DMS53 treated with DMSO at 0.1 percent for 48 hours (cell line): ENCODE data around the gene TIGAR.
A peak's percentile ranks its signal among the peaks of the same experiment; 100 is the strongest.

Source experiments
- DNase-seq: peaks from one replicate; lab custom pipeline; 2025; ENCODE audit not compliant: unreplicated experiment; lab: John Stamatoyannopoulos, UW

TIGAR gene

DNA sequence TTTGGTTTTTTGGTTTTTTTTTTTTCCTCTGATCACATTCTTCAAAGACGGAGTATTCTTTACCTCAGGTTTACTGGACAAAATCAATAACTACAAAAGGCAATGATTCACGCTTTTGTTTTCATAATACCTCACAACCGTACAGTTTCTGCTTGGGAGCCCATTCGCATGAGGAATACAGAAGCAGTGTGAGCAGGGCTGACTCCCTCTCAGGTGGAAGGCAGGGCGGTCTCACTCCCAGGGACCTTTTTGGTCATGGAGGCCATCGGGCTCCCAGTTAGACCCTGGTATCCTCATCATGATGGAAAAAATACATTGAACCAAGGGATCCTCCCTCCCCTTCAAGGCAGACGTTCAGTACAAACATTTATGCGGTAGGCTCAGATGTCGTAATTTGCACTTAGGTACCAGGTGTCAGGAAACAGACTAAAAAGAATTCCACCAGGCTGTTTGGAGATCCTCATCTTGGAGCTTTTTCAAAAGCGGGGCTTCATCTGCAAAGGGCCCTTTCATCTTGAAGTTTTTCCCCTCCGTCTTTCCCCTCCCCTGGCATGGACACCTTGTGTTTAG lies 19.0 kb upstream of the TIGAR start:
- no peak for DNase-seq

- no peak for DNase-seq
Observed at GRCh38 chr12:4302881-4303280, 18.1 kb upstream of the TIGAR start.

DNA sequence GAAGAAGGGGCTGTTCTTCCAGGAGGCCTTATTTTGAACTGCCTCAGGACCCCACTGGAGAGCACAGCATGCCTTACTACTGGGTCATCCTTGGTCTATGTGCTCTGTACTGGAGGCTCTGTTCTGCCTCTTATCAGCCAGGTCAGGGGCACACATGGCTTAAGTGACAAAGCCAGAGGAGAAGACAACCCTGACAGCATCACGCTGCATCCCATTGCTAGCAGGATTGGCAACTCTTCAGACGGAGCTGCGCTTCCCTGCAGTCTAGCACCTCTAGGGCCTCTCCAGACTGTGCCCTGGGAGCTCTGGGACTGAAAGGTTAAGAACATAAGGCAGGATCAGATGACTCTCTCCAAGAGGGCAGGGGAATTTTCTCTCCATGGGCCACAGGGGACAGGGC lies 17.3 kb upstream of the TIGAR start:
- DNase-seq, result no peak

DNA sequence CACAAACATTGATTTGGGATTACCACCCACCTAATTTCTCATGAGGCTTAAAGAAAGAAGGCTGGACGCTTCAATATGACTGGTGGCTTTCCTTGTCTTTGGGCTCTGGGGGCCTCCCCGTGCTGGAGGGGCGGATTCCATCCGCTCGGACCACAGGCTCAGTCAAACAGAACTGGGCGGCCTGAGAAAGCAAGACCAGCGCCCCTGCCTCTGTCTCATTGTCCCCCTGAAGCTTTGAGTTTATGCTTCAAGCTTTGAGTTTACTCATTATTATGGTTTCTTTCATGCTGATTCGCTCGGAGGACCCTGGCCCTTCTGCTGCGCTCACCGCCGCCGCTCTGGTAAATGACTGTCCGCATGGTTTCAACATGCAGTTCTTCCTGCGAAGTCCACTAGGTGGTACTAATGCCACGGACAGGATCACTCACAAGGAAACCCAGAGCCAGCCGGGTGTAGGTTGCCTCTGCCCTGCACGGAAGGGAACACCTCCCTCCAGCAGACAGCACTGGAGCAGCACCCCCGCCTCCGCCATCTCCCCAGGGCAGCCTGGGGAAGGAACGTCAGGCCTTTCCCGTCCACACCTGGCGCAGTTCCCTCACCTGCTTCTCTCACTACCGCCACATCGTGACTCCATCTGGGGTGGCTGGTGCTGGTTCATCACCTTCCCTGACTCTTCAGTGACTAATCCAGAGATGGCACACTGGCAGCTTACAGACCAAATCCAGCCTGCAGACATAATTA lies 13.2 kb upstream of the TIGAR start:
- DNase-seq, result peak; percentile 100

GRCh38 chr12:4308334-4308950 lies 12.6 kb upstream of the TIGAR start:
- no peak for DNase-seq

GRCh38 chr12:4311776-4312175 lies 9.2 kb upstream of the TIGAR start:
- DNase-seq, result no peak

- no peak for DNase-seq
Observed at GRCh38 chr12:4312251-4312650, 8.8 kb upstream of the TIGAR start.

GRCh38 chr12:4320497-4320852 lies 538 bp upstream of the TIGAR start:
- DNase-seq, result peak; percentile 100

GRCh38 chr12:4322726-4323125 lies 1.7 kb downstream of the TIGAR start:
- DNase-seq, result no peak

GRCh38 chr12:4323396-4323795 lies 2.4 kb downstream of the TIGAR start:
- DNase-seq, result no peak

DNA sequence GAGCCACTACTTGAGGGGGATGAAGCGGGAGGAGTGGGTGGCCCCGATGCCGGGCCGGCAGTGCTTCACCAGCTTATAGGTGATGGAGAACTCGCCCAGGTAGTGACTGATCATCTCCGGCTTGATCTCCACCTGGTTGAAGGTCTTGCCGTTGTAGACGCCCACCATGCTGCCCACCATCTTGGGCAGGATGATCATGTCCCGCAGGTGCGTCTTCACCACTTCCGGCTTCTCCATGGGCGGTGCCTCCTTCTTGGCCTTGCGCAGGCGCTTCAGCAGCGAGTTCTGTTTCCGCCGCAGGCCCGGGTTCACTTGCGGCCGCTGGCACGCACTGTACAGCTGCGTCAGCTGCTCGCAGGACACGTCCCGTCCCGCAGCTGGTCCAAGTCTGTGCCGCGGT lies 3.4 kb downstream of the TIGAR start:
- DNase-seq, result no peak

- DNase-seq, result no peak
Observed at GRCh38 chr12:4325966-4326365, 5.0 kb downstream of the TIGAR start.

GRCh38 chr12:4327293-4327692 lies 6.3 kb downstream of the TIGAR start:
- DNase-seq, result no peak

- DNase-seq, result no peak
Observed at GRCh38 chr12:4330203-4330602, 9.2 kb downstream of the TIGAR start.

DNA sequence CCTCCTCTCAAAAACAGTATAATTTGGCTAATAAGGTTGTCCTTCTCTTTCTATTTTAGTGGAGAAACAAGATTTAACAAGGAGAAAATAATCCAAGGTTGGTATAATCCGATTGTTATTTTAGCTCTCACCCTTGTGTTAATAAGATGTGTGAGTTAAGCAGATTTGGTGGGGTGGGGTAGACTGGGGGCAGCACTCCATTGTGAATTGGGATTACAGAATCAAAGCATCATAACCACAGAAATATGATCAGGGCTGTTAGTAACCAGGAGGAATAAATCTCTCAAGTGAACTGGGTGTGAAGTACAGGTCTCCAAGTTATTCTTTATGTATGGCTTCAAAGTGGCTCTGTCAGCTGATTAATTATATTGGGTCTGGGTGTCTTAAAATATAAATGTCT lies 10.2 kb downstream of the TIGAR start:
- no peak for DNase-seq

DNA sequence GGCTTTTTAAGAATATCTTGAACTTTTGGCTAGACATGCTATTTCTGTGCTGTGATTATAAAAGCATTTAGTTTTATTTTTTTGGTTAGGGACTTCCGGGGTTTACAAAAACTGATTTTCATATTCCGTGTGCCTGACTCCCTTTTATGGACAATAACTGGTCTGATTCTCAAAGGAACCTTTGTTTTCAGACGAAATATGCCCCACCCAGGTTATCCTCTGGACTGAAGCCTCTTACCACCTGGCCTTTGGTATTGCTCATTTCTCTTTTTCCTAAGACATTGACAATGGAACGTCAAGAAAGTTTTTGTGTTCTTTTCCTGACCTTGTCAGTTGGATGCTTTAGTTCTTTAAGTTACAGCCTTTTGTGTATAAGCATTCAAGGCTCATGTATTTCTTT lies 10.8 kb downstream of the TIGAR start:
- no peak for DNase-seq

DNA sequence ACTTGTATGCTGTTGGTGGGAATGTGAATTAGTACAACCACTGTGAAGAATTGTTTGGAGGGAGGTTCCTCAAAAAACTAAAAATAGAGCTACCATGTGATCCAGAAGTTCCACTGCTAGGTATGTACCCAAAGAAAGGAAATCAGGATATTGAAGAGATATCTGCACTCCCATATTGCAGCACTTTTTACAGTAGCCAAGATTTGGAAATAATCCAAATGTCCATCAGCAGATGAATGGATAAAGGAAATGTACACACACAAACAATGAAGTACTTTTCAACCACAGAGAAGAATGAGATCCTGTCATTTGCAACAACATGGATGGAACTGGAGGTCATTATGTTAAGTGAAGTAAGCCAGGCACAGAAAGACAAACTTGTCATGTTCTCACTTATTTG lies 25.9 kb downstream of the TIGAR start:
- DNase-seq, result no peak

GRCh38 chr12:4353785-4354208 lies 32.8 kb downstream of the TIGAR start:
- peak; percentile 99 for DNase-seq

GRCh38 chr12:4355156-4356040 lies 34.4 kb downstream of the TIGAR start:
- no peak for DNase-seq

GRCh38 chr12:4356041-4356327 lies 35.0 kb downstream of the TIGAR start:
- peak; percentile 89 for DNase-seq

DNA sequence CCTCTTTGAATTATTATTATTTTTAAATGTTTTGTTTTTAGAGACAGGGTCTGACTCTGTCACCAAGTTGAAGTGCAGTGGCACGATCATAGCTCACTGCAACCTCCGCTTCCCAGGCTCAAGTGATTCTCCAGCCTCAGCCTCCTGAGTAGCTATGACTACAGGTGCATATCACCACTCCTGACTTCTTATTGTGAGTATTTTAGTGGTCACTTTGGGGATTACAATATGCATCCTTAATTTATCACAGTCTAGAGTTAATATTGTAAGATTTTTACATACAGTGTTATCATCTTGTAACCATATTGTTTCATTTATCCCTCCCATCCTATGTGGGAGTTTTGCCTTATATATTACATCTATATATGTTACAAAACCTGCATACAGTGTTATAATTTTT lies 45.1 kb downstream of the TIGAR start:
- no peak for DNase-seq

DNA sequence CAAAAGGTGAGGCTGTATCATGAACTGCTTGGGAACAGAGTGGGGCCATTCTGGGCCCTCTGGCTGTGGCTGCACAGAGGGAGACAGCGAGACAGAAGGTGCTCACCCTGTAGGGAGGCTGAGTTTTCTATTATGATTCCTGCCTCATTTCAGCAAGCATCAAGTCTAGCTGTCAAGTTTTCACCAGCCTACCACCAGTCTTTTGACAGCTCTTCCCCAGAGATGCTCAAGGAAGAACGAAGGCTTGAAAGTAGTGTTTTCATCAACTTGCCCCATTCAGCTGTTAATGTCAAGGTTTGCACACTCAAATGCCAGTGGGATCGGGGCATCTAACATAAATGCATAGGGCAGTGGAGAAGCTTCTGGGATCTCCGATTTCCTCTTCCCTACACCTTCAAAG lies 48.5 kb downstream of the TIGAR start:
- DNase-seq, result no peak
